ENCODE results near the gene SOCS6. TPM values are rescaled to one million over a fixed set of nuclear protein-coding genes. Genes with fewer than 3 reads are reported as not detected.

The SOCS6 gene
- total and polyA plus RNA-seq, 2 of the 13 experiments (the other 11 are each of a cell fraction or from before 2014, with no cell fraction given) = 18.6 to 38.3 TPM

GRCh38 chr18:70376914-70377258 is 88.0 kb downstream of the SOCS6 start (continued):
- TF ChIP-seq SMAD3 (CRISPR knock-in tag; IDR thresholded peaks at IDR 0.05) (0 out of 2 replicates have a peak, but pooled peaks have one; percentile 15), KDM4B (CRISPR knock-in tag; IDR thresholded peaks at IDR 0.05) (no peak), DMAP1 (CRISPR knock-in tag; IDR thresholded peaks at IDR 0.05) (peak; percentile 29; the same call in 1 of the 2 replicates), ARID2 (CRISPR knock-in tag; IDR thresholded peaks at IDR 0.05; ENCODE audit: borderline replicate concordance) (no peak), MYC (CRISPR knock-in tag; IDR thresholded peaks at IDR 0.05; ENCODE audit: borderline replicate concordance) (no peak), ZNF350 (CRISPR knock-in tag; IDR thresholded peaks at IDR 0.05; ENCODE audit: borderline replicate concordance, low read depth) (no peak), IRX3 (CRISPR knock-in tag; IDR thresholded peaks at IDR 0.05; ENCODE audit: borderline replicate concordance, low read depth) (no peak), ISL2 (CRISPR knock-in tag; IDR thresholded peaks at IDR 0.05) (no peak), ZNF564 (CRISPR knock-in tag; IDR thresholded peaks at IDR 0.05) (no peak), MTA3 (CRISPR knock-in tag; IDR thresholded peaks at IDR 0.05) (no peak), ATF4 (CRISPR knock-in tag; IDR thresholded peaks at IDR 0.05) (no peak), HOXA5 (CRISPR knock-in tag; IDR thresholded peaks at IDR 0.05) (no peak), ZNF841 (CRISPR knock-in tag; IDR thresholded peaks at IDR 0.05; ENCODE audit: borderline replicate concordance) (no peak), HMGA1 (CRISPR knock-in tag; conservative IDR thresholded peaks at IDR 0.05) (no peak), MYNN (CRISPR knock-in tag; IDR thresholded peaks at IDR 0.05; ENCODE audit: low read depth) (no peak), DR1 (CRISPR knock-in tag; IDR thresholded peaks at IDR 0.05) (no peak), PRPF4 (IDR thresholded peaks at IDR 0.05; ENCODE audit: low read depth, low read length, poor library complexity, severe bottlenecking) (no peak), ZNF274 (CRISPR knock-in tag; IDR thresholded peaks at IDR 0.05) (no peak), CEBPB (IDR thresholded peaks at IDR 0.05; ENCODE audit: borderline replicate concordance, low read depth, low read length) (no peak), ZIK1 (CRISPR knock-in tag; IDR thresholded peaks at IDR 0.05; ENCODE audit: borderline replicate concordance, low read depth) (no peak), ZBTB10 (CRISPR knock-in tag; IDR thresholded peaks at IDR 0.05; ENCODE audit: borderline replicate concordance) (no peak), ARID3A (IDR thresholded peaks at IDR 0.05; ENCODE audit: low read depth, low read length) (peak; percentile 39), XBP1 (CRISPR knock-in tag; IDR thresholded peaks at IDR 0.05) (no peak), PCBP2 (optimal IDR thresholded peaks at IDR 0.05; ENCODE audit: low read depth, low read length, poor library complexity, severe bottlenecking) (no peak), ZNF205 (CRISPR knock-in tag; IDR thresholded peaks at IDR 0.05) (no peak), ZNF891 (CRISPR knock-in tag; IDR thresholded peaks at IDR 0.05) (no peak), CSRNP1 (CRISPR knock-in tag; IDR thresholded peaks at IDR 0.05) (no peak; the same call in 1 of the 2 replicates)

Measured in HepG2 (cell line).